Activated CD8-positive, alpha-beta memory T cell treated with anti-CD3 and anti-CD28 coated beads for 48 hours (primary cell): Measurements from ENCODE around the gene WWC1.
"Not testable (repeated sequence)": the region's sequence is repeated elsewhere in the genome, so short reads cannot be mapped to it uniquely, and the experiment has no call there.

Source experiments
- DNase-seq, 3 experiments: peaks; one replicate each; pipeline ENCODE4 v3.0.0-alpha.2; 2020; ENCODE audit warnings: low read depth in 2 of 3, low spot score in 2 of 3

Gene WWC1

GRCh38 chr5:168332042-168332441, 40.6 kb downstream of the WWC1 start:
- DNase-seq, result no peak

GRCh38 chr5:168334280-168334679, 42.8 kb downstream of the WWC1 start:
- no peak for DNase-seq

GRCh38 chr5:168334695-168335094, 43.2 kb downstream of the WWC1 start:
- no peak for DNase-seq

GRCh38 chr5:168337361-168337760, 45.9 kb downstream of the WWC1 start:
- DNase-seq, result no peak

GRCh38 chr5:168339109-168339771, 47.8 kb downstream of the WWC1 start:
- DNase-seq, result no peak

- DNase-seq, result not testable (repeated sequence)
Measured at GRCh38 chr5:168339772-168340140, 48.3 kb downstream of the WWC1 start.

- DNase-seq, result no peak
Measured at GRCh38 chr5:168340487-168340886, 49.0 kb downstream of the WWC1 start.

GRCh38 chr5:168341178-168341577, 49.7 kb downstream of the WWC1 start:
- no peak for DNase-seq

- no peak for DNase-seq
Measured at GRCh38 chr5:168342151-168342825, 50.8 kb downstream of the WWC1 start.

- no peak for DNase-seq
Measured at GRCh38 chr5:168342985-168343384, 51.5 kb downstream of the WWC1 start.

- DNase-seq, result no peak
Measured at GRCh38 chr5:168346417-168346816, 55.0 kb downstream of the WWC1 start.

GRCh38 chr5:168347368-168348083, 56.1 kb downstream of the WWC1 start:
- no peak for DNase-seq

- no peak for DNase-seq
Measured at GRCh38 chr5:168348084-168348414, 56.6 kb downstream of the WWC1 start.

- DNase-seq, result no peak
Measured at GRCh38 chr5:168350315-168350714, 58.9 kb downstream of the WWC1 start.

GRCh38 chr5:168353216-168353957, 61.9 kb downstream of the WWC1 start:
- DNase-seq, result no peak

- DNase-seq, result no peak
Measured at GRCh38 chr5:168354397-168354796, 63.0 kb downstream of the WWC1 start.

GRCh38 chr5:168356171-168356570, 64.7 kb downstream of the WWC1 start:
- DNase-seq, result no peak

GRCh38 chr5:168356592-168356991, 65.1 kb downstream of the WWC1 start:
- no peak for DNase-seq

- DNase-seq, result no peak
Measured at GRCh38 chr5:168357876-168358275, 66.4 kb downstream of the WWC1 start.

- DNase-seq, result no peak
Measured at GRCh38 chr5:168359820-168360460, 68.5 kb downstream of the WWC1 start.
